SK-N-MC (cell line): Measurements from ENCODE around the gene SLC4A5.

Experiments used
- EZH2 ChIP-seq: fragments of 200-600 bp; sonication (generic); IDR thresholded peaks from one replicate; pipeline ENCODE4 v1.6.1; 2017; ENCODE audit warnings: antibody characterized with exemption
- FOXP2 ChIP-seq: optimal IDR thresholded peaks from 2 replicates; pipeline ENCODE3; 2011; ENCODE audit warnings: mild to moderate bottlenecking, moderate library complexity; ENCODE audit not compliant: insufficient read depth; ENCODE audit errors: extremely low read length, control extremely low read depth
- POLR2AphosphoS5 ChIP-seq: IDR thresholded peaks from 2 replicates; pipeline ENCODE4 v1.6.1; 2012; ENCODE audit warnings: mild to moderate bottlenecking, low read depth, low read length, borderline replicate concordance

- TF ChIP-seq EZH2 (no peak), POLR2AphosphoS5 (no peak), FOXP2 (no peak)
Measured at GRCh38 chr2:74252862-74253261, 90.4 kb downstream of the SLC4A5 start.
